ENCODE measurements around the gene EPN3. TPM values are rescaled to one million over a fixed set of nuclear protein-coding genes. Genes with fewer than 3 reads are reported as not detected.

Gene EPN3
- total RNA-seq, 1 experiment from 2014 or later: 17.8 TPM

DNA sequence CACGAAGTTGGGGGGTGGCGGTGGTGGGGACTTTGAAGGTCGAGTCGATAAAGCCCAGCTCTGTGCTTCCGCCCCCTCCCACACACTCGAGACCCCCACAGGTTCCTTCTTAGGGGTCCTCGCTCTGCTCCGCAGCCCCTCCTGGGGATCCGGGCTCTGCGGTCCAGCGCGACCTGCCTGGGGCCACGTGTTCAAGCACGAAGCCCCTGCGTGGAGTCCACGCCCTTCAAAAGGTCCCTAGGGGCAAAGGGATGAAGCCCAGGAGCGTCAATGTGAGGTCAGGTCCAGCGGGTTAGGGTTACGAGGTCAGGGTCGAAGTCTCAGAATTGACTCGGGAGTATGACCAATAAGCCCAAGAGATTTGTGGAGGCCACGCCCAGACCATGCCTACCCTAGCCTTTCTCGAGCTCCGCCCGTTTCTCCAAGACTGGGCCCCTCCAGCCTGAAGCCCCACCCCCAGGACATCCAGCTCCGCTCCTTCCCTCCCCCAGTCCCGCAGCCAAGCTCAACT, 27.2 kb downstream of the EPN3 start (continued):
- TF ChIP-seq TCF7L2 (IDR thresholded peaks at IDR 0.05; ENCODE audit: borderline replicate concordance, extremely low read depth, insufficient read depth, insufficient read length) (no peak), SRF (IDR thresholded peaks at IDR 0.05; ENCODE audit: low read depth) (no peak), ZNF274 (IDR thresholded peaks at IDR 0.05; ENCODE audit: low read depth, low read length) (no peak)

DNA sequence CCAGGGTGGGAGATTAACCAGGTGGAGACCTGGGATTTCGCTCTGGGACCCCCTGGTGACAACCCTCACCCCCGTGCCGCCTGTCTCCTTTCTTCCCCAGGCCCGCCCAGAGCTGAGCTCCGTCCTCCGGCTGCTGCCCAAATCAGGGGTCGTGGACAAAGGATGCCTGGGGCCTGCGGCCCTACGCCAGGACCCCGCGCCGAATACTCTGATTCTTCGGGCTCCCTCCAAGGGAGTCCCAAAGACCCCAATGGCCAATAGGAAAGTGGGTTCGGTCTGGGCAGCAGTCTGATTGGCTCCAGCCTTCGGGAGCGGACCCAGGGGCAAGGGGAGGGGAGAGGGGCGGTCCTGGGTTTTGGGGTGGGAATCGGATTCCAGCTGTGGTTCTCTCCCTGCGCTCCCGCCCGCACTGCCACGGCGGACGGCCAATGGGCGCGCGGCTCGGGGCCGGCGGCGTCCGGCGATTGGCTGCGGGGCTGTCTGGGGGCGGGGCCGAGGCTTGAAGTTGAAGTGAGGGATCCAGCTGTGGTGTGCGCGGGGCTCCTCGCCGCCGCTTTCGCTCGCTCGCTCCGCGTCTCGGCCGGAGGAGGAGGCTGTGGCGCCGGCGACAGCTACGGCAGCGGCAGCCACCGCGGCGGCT, 27.8 kb downstream of the EPN3 start, which contains the start of gene CACNA1G:
Gene CACNA1G (plus strand): TSS at position 531 of the 640 bp plus-strand sequence. CDS start 745 bp downstream, outside the sequence.
- Histone ChIP-seq H3K4me3 (replicated peaks in 1 of 2; ENCODE audit: low read depth in 1 of 2, low read length in 2 of 2) (peak within 1 kb of the TSS; percentile 54 to 68), H3K9me2 (ENCODE audit: insufficient read depth) (no peaks in the 10 kb centered on the region), H3K4me2 (ENCODE audit: low read length) (peak within 1 kb of the TSS; percentile 100), H3K27me3 (ENCODE audit: insufficient read depth, low read length) (no peaks in the 10 kb centered on the region), H3K9me3 (ENCODE audit: control insufficient read depth in 1 of 2, insufficient read depth in 1 of 2, low read depth in 1 of 2, low read length in 2 of 2) (no peaks in the 10 kb centered on the region), H3K4me1 (ENCODE audit: control insufficient read depth in 1 of 2, insufficient read depth in 2 of 2, low read length in 2 of 2) (peaks cover 6 to 18% of the 10 kb centered on the region in 2 experiments; a peak in 3 of 4 replicates), H4K20me1 (ENCODE audit: insufficient read depth) (no peaks in the 10 kb centered on the region), H2AFZ (ENCODE audit: low read depth, low read length, poor library complexity, severe bottlenecking) (peak within 1 kb of the TSS; percentile 100), H3K79me2 (ENCODE audit: insufficient read depth, low read length) (no peaks in the 10 kb centered on the region), H3K9ac (ENCODE audit: low read length) (peak within 1 kb of the TSS; percentile 62), H3K36me3 (ENCODE audit: control insufficient read depth in 1 of 2, insufficient read depth in 2 of 2, low read length in 2 of 2) (no peaks in the 10 kb centered on the region), H3K27ac (ENCODE audit: low read depth, low read length) (peak within 1 kb of the TSS; percentile 43; the same call in 1 of the 2 replicates)
- POLR2A ChIA-PET: interaction anchor here (0.6 to 1.8 kb wide), 7 partner anchors 10 to 883 kb away, joined by 3 to 8 read pairs (median 4); partner anchors contain the start of gene LRRC59
- intact Hi-C loops (cut with micrococcal nuclease): no loop called here
- BruUV-seq (replicated peaks): no TSS peak
- TF ChIP-seq POLR2A (IDR thresholded peaks at IDR 0.05; ENCODE audit: borderline replicate concordance, extremely low read depth, insufficient read depth, insufficient read length) (peak; percentile 64), POLR2AphosphoS5 (IDR thresholded peaks at IDR 0.05; ENCODE audit: low read depth, low read length) (peak; percentile 56), FOSL1 (IDR thresholded peaks at IDR 0.05; ENCODE audit: low read depth) (no peak)
- peak; percentile 80 for DNase-seq (ENCODE audit: low read depth, low spot score)
- CTCF ChIA-PET: interaction anchor here (0.6 to 2.3 kb wide), 11 partner anchors 10 to 145 kb away, joined by 3 to 22 read pairs (median 4); no protein-coding TSS in a partner anchor
- peak; percentile 93 for ATAC-seq
- RAD21 ChIA-PET (ENCODE audit: low non-redundant PET in 1 of 2, low total read pairs in 2 of 2, uncharacterized antibody in 2 of 2, unreplicated experiment in 2 of 2): interaction anchor here (0.6 to 1.4 kb wide), 5 partner anchors 9 to 65 kb away, joined by 3 to 8 read pairs (median 3); no protein-coding TSS in a partner anchor
